Activated T-helper 9 cell treated with anti-CD3 and anti-CD28 coated beads, Interleukin-2, amount 50 U/mL, for 16 hours (primary cell): ENCODE data around the gene SNED1.

Experiments
- DNase-seq: peaks from one replicate; pipeline ENCODE4 v3.0.0-alpha.2; 2020; ENCODE audit warnings: low read depth

The SNED1 gene

GRCh38 chr2:241109210-241110088 is 111.0 kb downstream of the SNED1 start:
- no peak for DNase-seq

DNA sequence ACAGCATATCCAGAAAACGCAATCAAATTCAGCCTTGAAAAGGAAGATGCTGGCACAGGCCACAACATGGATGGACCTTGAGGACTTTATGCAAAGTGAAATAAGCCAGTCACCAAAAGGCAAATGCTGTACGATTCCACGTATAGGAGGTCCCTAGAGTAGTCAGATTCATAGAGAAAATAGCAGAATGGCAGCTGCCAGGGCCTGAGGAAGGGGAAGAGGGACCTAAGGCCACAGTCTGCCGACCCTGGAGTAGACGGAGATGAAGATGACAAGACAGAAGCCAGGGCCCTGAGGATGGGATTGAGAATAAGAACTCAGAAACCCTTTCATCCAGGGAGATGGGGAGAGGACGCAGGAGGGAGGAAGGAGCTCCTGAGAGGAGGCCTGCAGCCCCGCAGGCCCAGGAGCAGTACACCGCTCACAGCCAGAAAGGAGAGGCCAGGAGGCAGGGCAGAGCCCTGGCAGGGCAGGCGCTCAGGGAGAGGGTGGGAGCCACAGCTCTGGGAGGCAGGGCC is 111.7 kb downstream of the SNED1 start:
- no peak for DNase-seq

DNA sequence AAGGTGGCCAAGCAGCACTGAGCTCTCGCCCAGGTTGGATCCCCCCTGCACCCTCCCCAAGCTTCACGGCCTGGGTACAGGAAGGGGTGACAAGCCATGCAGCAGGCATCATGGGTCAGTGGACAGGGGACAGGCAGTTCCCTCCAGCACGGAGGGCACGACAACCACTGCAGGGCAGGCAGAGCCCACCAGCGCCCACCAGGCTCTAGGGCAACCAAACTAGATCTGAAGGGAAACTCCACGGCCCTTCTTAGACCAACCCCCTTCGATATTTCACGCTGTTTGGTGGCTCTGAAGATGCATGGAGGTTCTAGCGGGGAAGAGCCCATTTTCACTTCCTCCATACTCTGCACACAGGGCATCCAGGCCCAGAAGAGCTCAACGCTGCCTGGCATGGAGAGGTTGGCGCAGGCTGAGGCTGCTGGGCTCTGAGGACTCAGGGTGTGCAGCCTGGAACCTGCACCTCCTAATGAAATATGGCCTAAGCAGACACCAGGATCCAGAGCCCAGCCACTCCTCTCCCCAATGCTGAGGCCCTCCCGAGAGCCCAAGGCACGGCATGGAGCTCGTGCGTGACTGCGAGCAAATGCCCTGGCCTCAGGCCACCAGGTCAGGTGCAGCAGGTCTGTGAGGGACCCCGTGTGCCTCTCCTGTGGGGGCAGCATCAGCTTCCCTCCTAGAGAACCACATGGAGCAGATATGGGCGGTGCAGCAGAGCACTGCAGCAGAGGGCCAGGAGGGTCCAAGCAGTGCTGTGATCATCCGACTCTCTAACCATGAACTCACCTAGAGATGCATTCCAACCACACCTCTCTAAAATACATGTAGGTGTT is 112.4 kb downstream of the SNED1 start:
- DNase-seq: no peak

GRCh38 chr2:241111440-241111805 is 113.0 kb downstream of the SNED1 start:
- no peak for DNase-seq

GRCh38 chr2:241112046-241112445 is 113.6 kb downstream of the SNED1 start:
- no peak for DNase-seq

DNA sequence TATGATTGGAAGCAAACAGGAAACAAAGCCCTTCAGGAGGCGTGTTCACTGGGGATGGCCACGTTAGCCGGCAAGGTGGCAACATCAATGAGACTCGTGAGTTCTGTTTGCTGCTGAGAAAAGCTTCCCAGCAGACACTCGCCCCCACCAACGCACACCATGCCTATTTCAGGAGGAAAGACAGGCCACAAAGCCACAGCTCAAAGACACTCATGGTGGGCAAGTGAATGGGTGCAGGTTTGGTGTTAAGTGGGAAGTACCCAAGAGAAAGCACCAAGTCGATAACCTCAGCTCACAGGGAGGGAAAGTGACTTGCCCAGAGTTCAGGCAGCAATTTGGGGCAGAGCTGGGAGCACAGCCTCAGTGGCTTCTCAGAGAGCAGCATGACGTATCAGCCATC is 114.2 kb downstream of the SNED1 start:
- DNase-seq: no peak

DNA sequence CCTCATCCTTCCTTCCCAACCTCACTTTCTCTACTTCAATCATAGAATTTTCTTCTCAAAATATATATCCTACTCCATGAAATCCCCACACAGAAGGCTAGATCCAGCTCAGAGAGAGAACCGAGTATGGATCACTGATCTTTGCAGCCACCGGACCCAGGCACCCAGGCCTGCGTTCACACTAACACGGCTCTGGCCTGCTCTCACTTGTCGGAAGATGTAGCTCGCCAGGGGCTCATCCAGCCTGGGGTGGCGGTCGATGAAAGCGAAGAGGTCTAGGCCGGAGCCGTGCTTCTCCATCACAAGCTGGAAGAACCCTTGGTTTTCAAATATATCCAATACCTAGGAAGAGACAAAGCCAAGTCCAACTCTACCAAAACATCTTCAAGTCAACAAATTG is 116.4 kb downstream of the SNED1 start:
- DNase-seq: no peak

DNA sequence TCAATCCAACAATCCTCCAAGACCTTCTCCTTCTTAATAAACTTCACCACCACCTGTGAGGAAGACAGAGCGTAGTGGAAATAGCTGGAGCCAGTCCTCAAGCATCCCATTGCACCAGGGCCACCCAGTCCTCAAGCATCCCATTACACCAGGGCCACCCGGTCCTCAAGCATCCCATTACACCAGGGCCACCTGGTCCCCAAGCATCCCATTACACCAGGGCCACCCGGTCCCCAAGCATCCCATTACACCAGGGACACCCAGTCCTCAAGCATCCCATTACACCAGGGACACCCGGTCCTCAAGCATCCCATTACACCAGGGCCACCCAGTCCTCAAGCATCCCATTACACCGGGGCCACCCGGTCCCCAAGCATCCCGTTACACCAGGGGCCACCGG is 116.9 kb downstream of the SNED1 start:
- no peak for DNase-seq

DNA sequence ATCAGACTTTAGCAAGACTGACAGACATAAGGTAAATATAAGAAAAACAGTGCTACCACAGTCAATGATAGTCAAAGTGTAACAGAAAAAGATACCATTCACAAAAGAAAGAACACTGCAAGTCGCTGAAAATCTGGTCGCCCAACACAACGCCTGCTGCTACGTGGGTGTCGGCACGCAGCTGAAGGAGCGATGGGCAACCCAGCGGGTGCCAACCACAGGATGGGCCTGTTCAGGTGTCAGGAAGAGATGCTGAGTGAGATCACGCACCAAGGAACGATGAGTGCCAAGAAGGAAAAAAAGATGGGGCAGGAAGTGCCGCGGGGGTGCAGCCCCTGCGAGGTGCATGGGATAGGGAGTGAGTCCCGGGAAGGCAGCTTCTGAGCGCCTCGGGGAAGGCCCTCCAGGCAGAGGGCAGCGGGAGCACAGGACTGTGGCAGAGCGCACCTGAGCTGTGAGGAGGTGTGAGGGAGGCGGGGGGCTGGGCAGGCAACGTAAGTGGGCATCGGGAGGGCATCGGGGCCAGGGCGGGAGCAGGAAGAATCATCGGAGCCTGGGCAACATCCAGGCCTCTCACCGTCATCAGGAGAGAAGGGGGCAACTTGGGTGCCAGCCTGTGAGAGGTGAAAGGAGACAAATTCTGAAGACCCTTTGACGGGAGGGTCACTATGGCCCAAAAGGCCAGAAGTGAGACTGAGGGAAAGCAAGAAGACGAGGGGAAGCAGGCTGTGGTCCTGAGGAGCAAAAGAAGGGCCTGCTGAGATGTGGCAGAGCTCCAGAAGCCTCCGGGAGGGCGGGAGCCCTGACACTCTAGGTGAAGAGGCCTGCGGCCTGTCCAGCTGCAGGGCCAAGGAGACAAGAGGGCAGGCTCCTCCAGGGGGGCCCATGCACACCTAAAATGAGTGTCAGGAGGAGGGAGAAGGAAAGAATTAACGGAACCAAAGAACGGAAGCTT is 118.5 kb downstream of the SNED1 start:
- no peak for DNase-seq

- no peak for DNase-seq
Observed at GRCh38 chr2:241118737-241119505, 120.5 kb downstream of the SNED1 start.

- DNase-seq: no peak
Observed at GRCh38 chr2:241120440-241120839, 122.0 kb downstream of the SNED1 start.

- DNase-seq: no peak
Observed at GRCh38 chr2:241121008-241121407, 122.6 kb downstream of the SNED1 start.

GRCh38 chr2:241122376-241123002 is 124.1 kb downstream of the SNED1 start:
- DNase-seq: no peak

- no peak for DNase-seq
Observed at GRCh38 chr2:241123816-241124536, 125.6 kb downstream of the SNED1 start.

GRCh38 chr2:241125626-241126025 is 127.2 kb downstream of the SNED1 start:
- DNase-seq: no peak

GRCh38 chr2:241126201-241126611 is 127.8 kb downstream of the SNED1 start:
- DNase-seq: no peak

- DNase-seq: no peak
Observed at GRCh38 chr2:241126771-241127202, 128.4 kb downstream of the SNED1 start.

GRCh38 chr2:241128266-241128665 is 129.8 kb downstream of the SNED1 start:
- DNase-seq: no peak

GRCh38 chr2:241129086-241129871 is 130.9 kb downstream of the SNED1 start:
- DNase-seq: no peak
